H1 (cell line): Measurements from ENCODE around the gene ADCY9. TPM values are rescaled to one million over a fixed set of nuclear protein-coding genes. Genes with fewer than 3 reads are reported as not detected.

Experiments
- CTCF ChIA-PET: fragments of 300-600 bp; sonication (Branson Sonifier 250); formaldehyde crosslinking; loops from one replicate; lab custom pipeline; 2021; ENCODE audit not compliant: partially characterized antibody; lab: Charles Lee
- POLR2A ChIA-PET: fragments of 300-600 bp; sonication (Branson Sonifier 250); formaldehyde crosslinking; loops from one replicate; lab custom pipeline; 2021; ENCODE audit warnings: inconsistent platforms; ENCODE audit not compliant: partially characterized antibody; lab: Charles Lee
- DNase-seq, 2 experiments: peaks; one replicate each; pipeline versions ENCODE4 v3.0.0 to v3.0.0-alpha.2; 2010 to 2022; ENCODE audit warnings: low spot score in 2 of 2, low read depth in 1 of 2, mixed read lengths in 1 of 2
- FAIRE-seq: peaks from 2 replicates; lab custom pipeline; 2011; peaks lifted over from hg19 to GRCh38; lab: Jason Lieb, UNC
- H2AFZ ChIP-seq: 2 replicates; pipeline ENCODE4 v1.8.1; 2012; ENCODE audit warnings: low read length, inconsistent platforms
- H2AK5ac ChIP-seq: 2 replicates; pipeline ENCODE4 v1.6.1; 2013; ENCODE audit warnings: low read depth, low read length
- H2BK120ac ChIP-seq: replicated peaks from 2 replicates; pipeline ENCODE3; 2013; ENCODE audit warnings: low read depth, low read length, inconsistent platforms
- H2BK12ac ChIP-seq: 2 replicates; pipeline ENCODE4 v1.6.1; 2013; ENCODE audit warnings: low read depth, low read length
- H2BK15ac ChIP-seq: 2 replicates; pipeline ENCODE4 v1.6.1; 2013; ENCODE audit warnings: low read length
- H2BK20ac ChIP-seq: 2 replicates; pipeline ENCODE4 v1.6.1; 2013; ENCODE audit warnings: low read length
- H2BK5ac ChIP-seq: 2 replicates; pipeline ENCODE4 v1.6.1; 2013; ENCODE audit warnings: low read depth, low read length
- H3K14ac ChIP-seq: 2 replicates; pipeline ENCODE4 v1.6.1; 2013; ENCODE audit warnings: inconsistent platforms; ENCODE audit not compliant: insufficient read length
- H3K18ac ChIP-seq: 2 replicates; pipeline ENCODE4 v1.6.1; 2013; ENCODE audit warnings: low read length; ENCODE audit errors: extremely low read depth
- H3K23ac ChIP-seq: 2 replicates; pipeline ENCODE4 v1.6.1; 2013; ENCODE audit warnings: inconsistent platforms; ENCODE audit not compliant: insufficient read length
- H3K23me2 ChIP-seq: 2 replicates; pipeline ENCODE4 v1.6.1; 2013; ENCODE audit warnings: low read depth, low read length
- H3K27ac ChIP-seq: 2 replicates; pipeline ENCODE4 v1.6.1; 2011; ENCODE audit warnings: low read depth, low read length, inconsistent platforms
- H3K27me3 ChIP-seq, 4 experiments: replicated peaks in 1 of 4; 1 replicate in 1 of 4; 2 replicates in 3 of 4; pipeline versions ENCODE4 v1.6.1 to v1.8.1; 2011 to 2013; ENCODE audit warnings: low read length in 3 of 4, mild to moderate bottlenecking in 3 of 4, inconsistent platforms in 2 of 4, mixed read lengths in 2 of 4, moderate library complexity in 1 of 4; ENCODE audit not compliant: control insufficient read depth in 3 of 4, insufficient read depth in 3 of 4; ENCODE audit errors: extremely low read depth in 1 of 4
- H3K36me3 ChIP-seq, 4 experiments: 2 replicates each; pipeline versions ENCODE4 v1.6.1 to v1.8.1; 2011 to 2013; ENCODE audit warnings: mild to moderate bottlenecking in 4 of 4, low read length in 3 of 4, moderate library complexity in 2 of 4, control low read depth in 1 of 4, inconsistent platforms in 1 of 4; ENCODE audit not compliant: insufficient read depth in 4 of 4, control insufficient read depth in 2 of 4
- H3K4ac ChIP-seq: replicated peaks from 2 replicates; pipeline ENCODE3; 2013; ENCODE audit warnings: low read length, low read depth, mixed read lengths, inconsistent platforms; ENCODE audit not compliant: insufficient read length
- H3K4me1 ChIP-seq, 4 experiments: replicated peaks in 1 of 4; 1 replicate in 1 of 4; 2 replicates in 3 of 4; pipeline versions ENCODE4 v1.6.1 to v1.8.1; 2011 to 2013; ENCODE audit warnings: low read length in 3 of 4, inconsistent platforms in 2 of 4, mixed read lengths in 1 of 4; ENCODE audit not compliant: insufficient read depth in 4 of 4, control insufficient read depth in 3 of 4
- H3K4me2 ChIP-seq, 2 experiments: 2 replicates each; pipeline versions ENCODE4 v1.6.1 to v1.8.1; 2011 to 2013; ENCODE audit warnings: low read depth in 2 of 2, low read length in 2 of 2, control low read depth in 1 of 2, inconsistent platforms in 1 of 2, mild to moderate bottlenecking in 1 of 2; ENCODE audit not compliant: insufficient read depth in 1 of 2
- H3K4me3 ChIP-seq, 4 experiments: fragments of 200-600, 300-600 bp in 1 of 4; sonication (generic), shearing (Covaris generic), sonication (Bioruptor Twin) in 1 of 4; 2 replicates each; pipeline versions ENCODE4 v1.5.1 to v1.8.1; 2011 to 2016; ENCODE audit warnings: low read length in 4 of 4, low read depth in 3 of 4, control low read depth in 2 of 4, inconsistent platforms in 2 of 4, mild to moderate bottlenecking in 2 of 4, mixed read lengths in 1 of 4, moderate library complexity in 1 of 4; ENCODE audit not compliant: insufficient read depth in 2 of 4; ENCODE audit errors: extremely low read depth in 1 of 4
- H3K56ac ChIP-seq: replicated peaks from 2 replicates; pipeline ENCODE3; 2013; ENCODE audit warnings: low read depth, mild to moderate bottlenecking, mixed read lengths, low read length, inconsistent platforms; ENCODE audit not compliant: insufficient read length
- H3K79me1 ChIP-seq: 2 replicates; pipeline ENCODE4 v1.6.1; 2013; ENCODE audit warnings: low read depth, low read length, control low read depth
- H3K79me2 ChIP-seq, 2 experiments: 2 replicates each; pipeline versions ENCODE4 v1.6.1 to v1.8.1; 2012 to 2013; ENCODE audit warnings: low read length in 2 of 2, mild to moderate bottlenecking in 2 of 2, inconsistent platforms in 1 of 2; ENCODE audit not compliant: insufficient read depth in 2 of 2, control insufficient read depth in 1 of 2
- H3K9ac ChIP-seq, 4 experiments: replicated peaks in 1 of 4; 1 replicate in 1 of 4; 2 replicates in 3 of 4; pipeline versions ENCODE4 v1.6.1 to v1.8.1; 2011 to 2013; ENCODE audit warnings: low read depth in 3 of 4, low read length in 3 of 4, control low read depth in 2 of 4, mild to moderate bottlenecking in 2 of 4, moderate library complexity in 2 of 4, inconsistent platforms in 1 of 4; ENCODE audit errors: extremely low read depth in 1 of 4
- H3K9me3 ChIP-seq, 2 experiments: 2 replicates each; pipeline versions ENCODE4 v1.6.1 to v1.8.1; 2012 to 2013; ENCODE audit warnings: mild to moderate bottlenecking in 2 of 2, moderate library complexity in 2 of 2, control low read depth in 1 of 2, inconsistent platforms in 1 of 2, low read depth in 1 of 2, low read length in 1 of 2, mixed read lengths in 1 of 2; ENCODE audit not compliant: insufficient read depth in 2 of 2
- H4K20me1 ChIP-seq, 2 experiments: replicated peaks in 1 of 2; 2 replicates each; pipeline versions ENCODE3 to v1.8.1; 2011 to 2013; ENCODE audit warnings: inconsistent platforms in 2 of 2, low read length in 2 of 2, mild to moderate bottlenecking in 1 of 2; ENCODE audit not compliant: insufficient read depth in 2 of 2, control insufficient read depth in 1 of 2
- H4K5ac ChIP-seq: 2 replicates; pipeline ENCODE4 v1.6.1; 2013; ENCODE audit warnings: low read length, low read depth, mixed read lengths, inconsistent platforms; ENCODE audit not compliant: insufficient read length
- H4K8ac ChIP-seq: 2 replicates; pipeline ENCODE4 v1.8.0; 2013; ENCODE audit warnings: mild to moderate bottlenecking, moderate library complexity, low read length, inconsistent platforms; ENCODE audit not compliant: insufficient read depth; ENCODE audit errors: extremely low read depth
- H4K91ac ChIP-seq: replicated peaks from 2 replicates; pipeline ENCODE3; 2013; ENCODE audit warnings: low read length, mixed read lengths, inconsistent platforms; ENCODE audit not compliant: insufficient read length
- ATF3 ChIP-seq: IDR thresholded peaks from 2 replicates; pipeline ENCODE4 v1.6.1; 2011; ENCODE audit warnings: low read depth, mild to moderate bottlenecking, low read length; ENCODE audit not compliant: insufficient read depth
- CBX8 ChIP-seq: fragments of 300-800, 300-1000 bp; sonication (generic); IDR thresholded peaks from 2 replicates; pipeline ENCODE4 v1.7.1; 2016; ENCODE audit warnings: low read depth, low read length, borderline replicate concordance
- CTCF ChIP-seq, 3 experiments: IDR thresholded peaks; 1 replicate in 2 of 3; 2 replicates in 1 of 3; pipeline versions ENCODE4 v1.5.1 to v1.6.1; 2011; ENCODE audit warnings: low read length in 3 of 3, mild to moderate bottlenecking in 3 of 3, inconsistent platforms in 2 of 3, low read depth in 1 of 3, moderate library complexity in 1 of 3; ENCODE audit not compliant: insufficient read depth in 1 of 3; ENCODE audit errors: control extremely low read depth in 1 of 3
- FOSL1 ChIP-seq: IDR thresholded peaks from 2 replicates; pipeline ENCODE4 v1.6.1; 2011; ENCODE audit warnings: mild to moderate bottlenecking, low read depth, low read length, moderate library complexity; ENCODE audit not compliant: insufficient read depth
- JUND ChIP-seq: IDR thresholded peaks from 2 replicates; pipeline ENCODE4 v1.6.1; 2011; ENCODE audit warnings: mild to moderate bottlenecking, improper control_type of control experiment, low read length
- KDM5A ChIP-seq: fragments of 200-600 bp; IDR thresholded peaks from 2 replicates; pipeline ENCODE4 v1.7.1; 2012; ENCODE audit warnings: mild to moderate bottlenecking, low read length, inconsistent platforms, mixed read lengths
- MAFK ChIP-seq: IDR thresholded peaks from 2 replicates; pipeline ENCODE4 v1.6.1; 2012; ENCODE audit warnings: low read depth, mild to moderate bottlenecking, improper control_type of control experiment, low read length
- SIRT6 ChIP-seq: IDR thresholded peaks from one replicate; pipeline ENCODE4 v1.7.1; 2012; ENCODE audit warnings: low read length, inconsistent platforms
- SRF ChIP-seq: IDR thresholded peaks from 2 replicates; pipeline ENCODE4 v1.6.1; 2011; ENCODE audit warnings: mild to moderate bottlenecking, low read depth, low read length, moderate library complexity
- TCF12 ChIP-seq: IDR thresholded peaks from 2 replicates; pipeline ENCODE4 v1.6.1; 2011; ENCODE audit warnings: low read depth, mild to moderate bottlenecking, low read length
- WGBS, 2 experiments: shearing (Covaris generic) in 1 of 2; methylation state at CpG; one replicate each; pipeline versions ENCODE4 v1.1.6 to v1.1.7; 2013 to 2015; ENCODE audit warnings: low lambda C conversion rate in 2 of 2, mixed read lengths in 2 of 2, inconsistent platforms in 1 of 2, low coverage in 1 of 2, missing lambda C conversion rate in 1 of 2; ENCODE audit not compliant: insufficient replicate concordance in 2 of 2, insufficient coverage in 1 of 2, insufficient read length in 1 of 2; ENCODE audit errors: extremely low coverage in 1 of 2, missing lambda C conversion rate in 1 of 2; 5-methylcytosine and 5-hydroxymethylcytosine counted together
- polyA plus RNA-seq, 7 experiments: library from polyadenylated mRNA; depleted of rRNA in 3 of 7; stranded (reverse) in 5 of 7; unstranded in 2 of 7; fragments of >200 nt in 5 of 7; fragments of 200-250 nt in 2 of 7; gene quantifications; 1 replicate in 5 of 7; 2 replicates in 1 of 7; 4 replicates in 1 of 7; pipeline versions ENCODE4 v1.2.1 to v1.2.3, GENCODE V29; 2011 to 2013; ENCODE audit warnings: missing spikeins in 2 of 7, mixed read lengths in 2 of 7
- total RNA-seq: library from RNA; stranded (reverse); fragmentation: NEBNext Ultra II Directional; extraction: Animal tissue kit (Norgen Biotek cat#: 25700); gene quantifications from 2 replicates; pipeline ENCODE4 v1.2.1, GENCODE V29; 2021

ADCY9 gene
- total and polyA plus RNA-seq, 2 of the 8 experiments (the other 6 are each of a cell fraction or from before 2014, with no cell fraction given) = 5.4 to 13.1 TPM

GRCh38 chr16:3992297-3993051, 123.8 kb downstream of the ADCY9 start:
- ChIA-PET POLR2A (interaction anchor here (1.3 kb wide), 1 partner anchor 9 kb away, joined by 4 read pairs; no protein-coding TSS in a partner anchor), CTCF (interaction anchor here (0.9 to 1.0 kb wide), 3 partner anchors 9 to 12 kb away, joined by 3 to 5 read pairs (median 3); no protein-coding TSS in a partner anchor)
- Histone ChIP-seq H3K23ac (no peak overlapping the region), H3K36me3 (no peaks in the 10 kb centered on the region), H3K9me3 (no peaks in the 10 kb centered on the region), H3K79me2 (no peaks in the 10 kb centered on the region), H4K20me1 (no peaks in the 10 kb centered on the region), H2BK120ac (no peak overlapping the region), H3K79me1 (no peaks in the 10 kb centered on the region), H3K14ac (no peak overlapping the region), H3K56ac (no peak overlapping the region), H4K91ac (no peak overlapping the region), H3K27me3 (no peaks in the 10 kb centered on the region), H3K4me1 (peaks cover 0 to 2% (median 0%) of the 10 kb centered on the region in 4 experiments; a peak in 2 of 7 replicates), H2BK20ac (no peak overlapping the region), H2AFZ (no peak overlapping the region), H3K27ac (no peak overlapping the region), H3K4me2 (no peak overlapping the region), H3K18ac (no peak overlapping the region), H2AK5ac (no peak overlapping the region), H2BK12ac (no peak overlapping the region), H3K4ac (no peak overlapping the region), H4K5ac (no peak overlapping the region), H3K9ac (no peak overlapping the region), H2BK5ac (no peak overlapping the region), H2BK15ac (no peak overlapping the region), H3K4me3 (no peak overlapping the region), H4K8ac (peak overlapping the region; percentile 57; the same call in 1 of the 2 replicates), H3K23me2 (no peaks in the 10 kb centered on the region)
- FAIRE-seq (no peak), DNase-seq (no peak)
- 87% methylated on average over 35 of the region's 35 CpGs; no CpG with 5 or more reads in 1 of the 2 experiments for WGBS, 2 experiments
- TF ChIP-seq FOSL1 (no peak), SRF (no peak), TCF12 (no peak), JUND (no peak), SIRT6 (no peak), ATF3 (no peak), CTCF (IDR thresholded peaks at IDR 0.05; ENCODE audit: control extremely low read depth in 1 of 3, insufficient read depth in 1 of 3, low read depth in 1 of 3, low read length in 3 of 3) (no peak), KDM5A (no peak), MAFK (no peak), CBX8 (no peak)
